ENCODE data around the gene CYSLTR2. TPM values are rescaled to one million over a fixed set of nuclear protein-coding genes. Genes with fewer than 3 reads are reported as not detected.

Gene CYSLTR2
- total and polyA plus RNA-seq, 2 of the 8 experiments (the other 6 are each of a cell fraction or from before 2014, with no cell fraction given), result not detected

- TF ChIP-seq TAF7 (optimal IDR thresholded peaks at IDR 0.05; ENCODE audit: borderline replicate concordance, low read depth, low read length), result no peak
- TF ChIP-seq ATF2 (IDR thresholded peaks at IDR 0.05; ENCODE audit: low read length), result no peak
- TF ChIP-seq KDM5A (IDR thresholded peaks at IDR 0.05; ENCODE audit: low read length), result no peak
- TF ChIP-seq PHF8 (conservative IDR thresholded peaks at IDR 0.05; ENCODE audit: low read depth, low read length), result no peak
Measured at GRCh38 chr13:48680756-48681392, 27.1 kb downstream of the CYSLTR2 start (continued).
